ENCODE results near the gene ZNF160. TPM values are rescaled to one million over a fixed set of nuclear protein-coding genes. Genes with fewer than 3 reads are reported as not detected.

ZNF160 gene
- total and polyA plus RNA-seq, 4 experiments from 2014 or later: 19.0 to 81.1 (median 51.5) TPM

DNA sequence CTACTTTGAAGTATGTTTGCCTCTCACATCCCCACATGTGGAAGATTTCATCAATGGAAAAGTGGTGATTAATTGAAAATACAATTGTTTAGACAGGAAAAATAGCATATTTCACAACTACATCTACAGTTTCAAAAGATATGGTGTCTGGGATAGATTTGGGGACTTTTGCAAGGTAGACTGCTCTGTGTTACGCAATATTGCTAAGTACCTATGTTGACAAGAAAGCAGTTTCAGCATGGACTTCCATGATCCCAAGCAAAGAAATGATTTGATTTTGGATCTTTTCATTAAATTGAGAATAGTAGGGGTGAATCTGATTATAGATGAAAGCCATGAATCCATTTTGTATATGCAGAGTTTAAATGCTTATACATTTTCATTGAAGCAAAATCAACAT is 10.5 kb downstream of the ZNF160 start:
- H3K4me1 ChIP-seq (ENCODE audit: insufficient read depth, low read length): peaks cover 4% of the 10 kb centered on the region
- peaks cover 0 to 14% (median 3%) of the 10 kb centered on the region in 8 donors for H3K9me3 Mint-ChIP-seq
- CTCF ChIA-PET (ENCODE audit: partially characterized antibody): no interaction called here

DNA sequence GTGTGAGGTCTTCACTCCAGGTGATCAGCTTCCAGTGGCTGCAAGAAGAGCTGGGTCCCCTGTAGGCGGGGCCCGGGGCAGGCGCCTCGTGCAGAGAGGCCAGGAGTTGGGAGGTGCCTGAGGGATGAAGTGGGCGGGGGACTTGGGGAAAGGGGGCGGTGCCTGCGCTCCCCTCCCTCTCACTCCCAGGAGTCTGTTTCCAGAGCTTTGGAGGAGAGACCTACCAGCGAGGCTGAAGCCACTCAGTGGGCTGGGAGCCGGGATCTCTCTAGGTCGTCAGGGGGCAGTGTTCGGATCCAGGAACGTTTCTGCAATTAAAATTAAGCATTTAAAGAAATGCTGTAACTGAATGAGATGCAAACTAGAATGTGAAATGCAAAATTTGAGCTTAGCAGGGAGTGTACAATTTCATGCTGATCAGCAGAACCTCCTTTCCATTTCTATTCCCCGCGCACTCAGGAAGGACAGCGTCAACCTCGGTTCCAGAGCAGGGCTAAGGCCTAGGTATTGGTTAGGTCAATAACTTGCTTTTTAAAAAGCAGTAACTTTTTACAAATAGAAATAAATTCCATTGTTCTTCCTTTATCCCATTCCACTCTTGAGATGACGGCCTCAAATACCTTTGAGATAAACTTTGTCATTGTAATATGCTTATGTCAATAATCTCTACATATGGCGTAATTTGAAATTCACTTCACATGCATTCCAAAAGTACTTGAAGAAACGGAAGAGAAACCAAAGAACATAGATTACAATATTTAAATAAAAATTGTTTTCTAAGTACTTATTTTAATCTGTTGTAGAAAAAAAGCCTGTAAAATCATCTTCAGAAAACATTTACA is 11.6 kb downstream of the ZNF160 start:
- Histone ChIP-seq H3K4me1 (ENCODE audit: insufficient read depth, low read length) (no peaks in the 10 kb centered on the region), H3K36me3 (ENCODE audit: insufficient read depth, low read length) (peaks cover 41% of the 10 kb centered on the region), H3K4me3 (ENCODE audit: low read length in 2 of 2) (no peak overlapping the region), H3K27me3 (ENCODE audit: insufficient read depth, low read length) (no peaks in the 10 kb centered on the region), H3K27ac (ENCODE audit: low read depth, low read length) (no peak overlapping the region), H3K9me3 (ENCODE audit: control insufficient read depth in 1 of 2, low read length in 2 of 2) (no peaks in the 10 kb centered on the region)
- intact Hi-C loops (cut with micrococcal nuclease): no loop called here
- peaks cover 4 to 18% (median 11%) of the 10 kb centered on the region in 4 donors for H3K4me1 Mint-ChIP-seq
- DNase-seq: no peak
- H3K4me3 Mint-ChIP-seq: no peak overlapping the region
- H3K27me3 Mint-ChIP-seq: no peaks in the 10 kb centered on the region
- peaks cover 0 to 15% (median 3%) of the 10 kb centered on the region in 8 donors for H3K9me3 Mint-ChIP-seq
- CTCF ChIA-PET (ENCODE audit: partially characterized antibody): no interaction called here
- peaks cover 71 to 78% of the 10 kb centered on the region in 2 donors for H3K36me3 Mint-ChIP-seq
- POLR2A ChIA-PET (ENCODE audit: partially characterized antibody): no interaction called here
- peak overlapping the region in 1 of 7 donors; percentile 47 for H3K27ac Mint-ChIP-seq

More for the DNA sequence above, 10.5 kb downstream of the ZNF160 start:
- intact Hi-C loops (cut with micrococcal nuclease): no loop called here
- peaks cover 5 to 20% (median 13%) of the 10 kb centered on the region in 4 donors for H3K4me1 Mint-ChIP-seq
- peaks cover 69 to 76% of the 10 kb centered on the region in 2 donors for H3K36me3 Mint-ChIP-seq
- H3K27me3 ChIP-seq (ENCODE audit: insufficient read depth, low read length): no peaks in the 10 kb centered on the region
- no peak overlapping the region for H3K4me3 ChIP-seq (ENCODE audit: low read length in 2 of 2)
- no peaks in the 10 kb centered on the region for H3K27me3 Mint-ChIP-seq
- H3K27ac ChIP-seq (ENCODE audit: low read depth, low read length): no peak overlapping the region
- POLR2A ChIA-PET (ENCODE audit: partially characterized antibody): no interaction called here
- no peak overlapping the region for H3K27ac Mint-ChIP-seq
- DNase-seq: no peak
- no peak overlapping the region for H3K4me3 Mint-ChIP-seq
- H3K36me3 ChIP-seq (ENCODE audit: insufficient read depth, low read length): peaks cover 40% of the 10 kb centered on the region
- no peaks in the 10 kb centered on the region for H3K9me3 ChIP-seq (ENCODE audit: control insufficient read depth in 1 of 2, low read length in 2 of 2)

DNA sequence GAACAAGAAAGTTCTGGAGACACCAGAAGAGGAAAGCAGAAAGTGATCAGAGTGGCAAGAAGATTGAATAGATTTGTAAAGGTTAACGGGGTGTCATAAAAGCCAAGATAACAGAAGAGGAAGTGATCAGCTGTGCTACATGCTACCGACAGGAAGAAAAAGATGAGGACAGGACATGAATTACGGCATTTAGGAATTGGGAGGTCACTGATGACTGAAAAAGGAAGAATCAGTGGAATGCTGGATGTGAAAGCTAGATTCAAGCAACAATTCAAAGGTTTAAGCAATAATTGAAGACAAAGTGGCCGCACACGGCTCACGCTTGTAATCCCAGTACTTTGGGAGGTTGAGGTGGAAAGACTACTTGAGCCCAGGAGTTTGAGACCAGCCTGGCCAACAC is 15.1 kb downstream of the ZNF160 start:
- no peak for DNase-seq
- Mint-ChIP-seq H3K27me3 (no peaks in the 10 kb centered on the region), H3K36me3 (peaks cover 84 to 91% of the 10 kb centered on the region in 2 donors), H3K27ac (peak overlapping the region in 1 of 7 donors; percentile 49), H3K9me3 (peaks cover 0 to 35% (median 11%) of the 10 kb centered on the region in 8 donors), H3K4me3 (no peak overlapping the region), H3K4me1 (peaks cover 4 to 13% (median 10%) of the 10 kb centered on the region in 4 donors)
- CTCF ChIA-PET (ENCODE audit: partially characterized antibody): no interaction called here
- Histone ChIP-seq H3K9me3 (ENCODE audit: control insufficient read depth in 1 of 2, low read length in 2 of 2) (no peaks in the 10 kb centered on the region), H3K4me1 (ENCODE audit: insufficient read depth, low read length) (no peaks in the 10 kb centered on the region), H3K27ac (ENCODE audit: low read depth, low read length) (no peak overlapping the region), H3K4me3 (ENCODE audit: low read length in 2 of 2) (no peak overlapping the region), H3K27me3 (ENCODE audit: insufficient read depth, low read length) (no peaks in the 10 kb centered on the region), H3K36me3 (ENCODE audit: insufficient read depth, low read length) (peaks cover 64% of the 10 kb centered on the region)
- POLR2A ChIA-PET (ENCODE audit: partially characterized antibody): no interaction called here
- intact Hi-C loops (cut with micrococcal nuclease): no loop called here

DNA sequence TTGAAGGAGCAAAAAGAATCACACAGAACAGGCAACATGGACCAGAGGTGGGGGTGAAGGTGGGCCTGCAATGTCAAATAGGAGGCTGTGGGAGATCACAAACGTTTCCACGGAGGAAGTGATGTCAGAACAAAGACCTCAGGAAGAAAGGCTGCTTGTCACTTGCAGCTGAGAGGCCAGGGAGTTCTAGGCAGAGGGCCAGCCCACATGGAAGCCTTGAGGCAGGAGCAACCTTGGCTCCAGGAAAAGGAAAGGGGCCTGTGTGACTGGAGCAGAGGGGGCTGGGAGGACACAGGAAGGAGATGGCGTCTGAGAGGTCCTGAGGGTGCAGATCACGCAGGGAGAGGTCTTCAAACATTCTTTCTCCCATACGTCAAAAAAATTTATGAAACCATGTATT is 16.3 kb downstream of the ZNF160 start:
- no peak overlapping the region for H3K4me3 Mint-ChIP-seq
- ChIA-PET CTCF (ENCODE audit: partially characterized antibody) (no interaction called here), POLR2A (ENCODE audit: partially characterized antibody) (interaction anchor here (0.5 to 1.3 kb wide), 2 partner anchors 71 to 1085 kb away, joined by 3 read pairs; no protein-coding TSS in a partner anchor)
- Histone ChIP-seq H3K4me1 (ENCODE audit: insufficient read depth, low read length) (no peaks in the 10 kb centered on the region), H3K27me3 (ENCODE audit: insufficient read depth, low read length) (no peaks in the 10 kb centered on the region), H3K27ac (ENCODE audit: low read depth, low read length) (no peak overlapping the region), H3K9me3 (ENCODE audit: control insufficient read depth in 1 of 2, low read length in 2 of 2) (no peaks in the 10 kb centered on the region), H3K36me3 (ENCODE audit: insufficient read depth, low read length) (peaks cover 61% of the 10 kb centered on the region), H3K4me3 (ENCODE audit: low read length in 2 of 2) (no peak overlapping the region)
- H3K36me3 Mint-ChIP-seq: peaks cover 88 to 96% of the 10 kb centered on the region in 2 donors
- peak overlapping the region in 1 of 7 donors; percentile 42 for H3K27ac Mint-ChIP-seq
- no peak for DNase-seq
- intact Hi-C loops (cut with micrococcal nuclease): no loop called here
- peaks cover 4 to 13% (median 10%) of the 10 kb centered on the region in 4 donors for H3K4me1 Mint-ChIP-seq
- no peaks in the 10 kb centered on the region for H3K27me3 Mint-ChIP-seq
- peaks cover 0 to 45% (median 21%) of the 10 kb centered on the region in 8 donors for H3K9me3 Mint-ChIP-seq

DNA sequence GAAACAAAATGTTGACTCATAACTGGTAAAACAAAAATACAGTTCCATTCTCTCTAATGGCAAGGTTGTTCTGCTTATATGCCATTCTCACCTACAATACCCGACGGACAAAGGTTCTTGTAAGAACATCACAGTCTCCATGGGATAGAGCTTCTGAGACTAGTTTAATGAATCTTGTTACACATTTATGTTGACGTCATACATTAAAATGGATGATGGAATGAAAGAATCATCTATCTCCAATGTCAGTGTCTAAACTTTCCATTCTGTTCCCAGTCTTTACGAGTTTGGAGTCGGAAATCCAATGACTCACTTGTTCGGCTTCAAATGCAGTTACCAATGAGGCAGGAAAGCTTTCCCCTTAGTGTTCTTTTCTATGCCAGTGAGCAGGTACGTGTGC is 17.7 kb downstream of the ZNF160 start:
- peaks cover 50% of the 10 kb centered on the region for H3K36me3 ChIP-seq (ENCODE audit: insufficient read depth, low read length)
- no peak for DNase-seq
- ChIA-PET POLR2A (ENCODE audit: partially characterized antibody) (no interaction called here), CTCF (ENCODE audit: partially characterized antibody) (no interaction called here)
- no peak overlapping the region for H3K4me3 ChIP-seq (ENCODE audit: low read length in 2 of 2)
- peaks cover 0 to 60% (median 36%) of the 10 kb centered on the region in 8 donors for H3K9me3 Mint-ChIP-seq
- H3K36me3 Mint-ChIP-seq: peaks cover 94 to 97% of the 10 kb centered on the region in 2 donors
- intact Hi-C loops (cut with micrococcal nuclease): no loop called here
- H3K27ac ChIP-seq (ENCODE audit: low read depth, low read length): no peak overlapping the region
- H3K27me3 ChIP-seq (ENCODE audit: insufficient read depth, low read length): no peaks in the 10 kb centered on the region
- no peak overlapping the region for H3K27ac Mint-ChIP-seq
- peaks cover 0 to 2% of the 10 kb centered on the region in 2 donors for H3K9me3 ChIP-seq (ENCODE audit: control insufficient read depth in 1 of 2, low read length in 2 of 2)
- H3K4me3 Mint-ChIP-seq: no peak overlapping the region
- H3K4me1 ChIP-seq (ENCODE audit: insufficient read depth, low read length): no peaks in the 10 kb centered on the region
- H3K4me1 Mint-ChIP-seq: peaks cover 4 to 13% (median 12%) of the 10 kb centered on the region in 4 donors
- no peaks in the 10 kb centered on the region for H3K27me3 Mint-ChIP-seq

DNA sequence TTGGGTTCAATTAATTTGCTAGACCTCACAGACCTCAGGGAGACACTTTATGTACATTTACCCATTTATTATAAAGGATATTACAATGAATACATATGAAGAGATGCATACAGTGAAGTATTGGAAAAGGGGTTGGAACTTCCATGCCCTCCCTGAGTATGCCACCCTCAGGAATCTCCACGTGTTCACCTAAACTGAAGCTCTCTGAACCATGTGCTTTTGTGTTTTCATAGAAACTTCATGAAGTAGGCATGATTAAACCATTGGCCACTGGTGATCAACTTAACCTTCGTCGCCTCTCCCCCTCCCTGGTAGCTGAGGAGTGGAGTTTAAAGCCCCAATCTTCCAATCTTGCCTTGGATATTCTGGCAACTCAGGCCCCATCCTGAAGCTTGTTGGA is 20.3 kb downstream of the ZNF160 start:
- Histone ChIP-seq H3K27me3 (ENCODE audit: insufficient read depth, low read length) (no peaks in the 10 kb centered on the region), H3K4me3 (ENCODE audit: low read length in 2 of 2) (no peak overlapping the region), H3K9me3 (ENCODE audit: control insufficient read depth in 1 of 2, low read length in 2 of 2) (peaks cover 0 to 12% of the 10 kb centered on the region in 2 donors), H3K4me1 (ENCODE audit: insufficient read depth, low read length) (no peaks in the 10 kb centered on the region), H3K27ac (ENCODE audit: low read depth, low read length) (no peak overlapping the region), H3K36me3 (ENCODE audit: insufficient read depth, low read length) (peaks cover 40% of the 10 kb centered on the region)
- ChIA-PET CTCF (ENCODE audit: partially characterized antibody) (no interaction called here), POLR2A (ENCODE audit: partially characterized antibody) (no interaction called here)
- Mint-ChIP-seq H3K9me3 (peaks cover 4 to 82% (median 61%) of the 10 kb centered on the region in 8 donors), H3K36me3 (peaks cover 94 to 97% of the 10 kb centered on the region in 2 donors), H3K27me3 (no peaks in the 10 kb centered on the region), H3K27ac (no peak overlapping the region), H3K4me1 (peaks cover 5 to 14% (median 8%) of the 10 kb centered on the region in 4 donors), H3K4me3 (no peak overlapping the region)
- no peak for DNase-seq
- intact Hi-C loops (cut with micrococcal nuclease): no loop called here

DNA sequence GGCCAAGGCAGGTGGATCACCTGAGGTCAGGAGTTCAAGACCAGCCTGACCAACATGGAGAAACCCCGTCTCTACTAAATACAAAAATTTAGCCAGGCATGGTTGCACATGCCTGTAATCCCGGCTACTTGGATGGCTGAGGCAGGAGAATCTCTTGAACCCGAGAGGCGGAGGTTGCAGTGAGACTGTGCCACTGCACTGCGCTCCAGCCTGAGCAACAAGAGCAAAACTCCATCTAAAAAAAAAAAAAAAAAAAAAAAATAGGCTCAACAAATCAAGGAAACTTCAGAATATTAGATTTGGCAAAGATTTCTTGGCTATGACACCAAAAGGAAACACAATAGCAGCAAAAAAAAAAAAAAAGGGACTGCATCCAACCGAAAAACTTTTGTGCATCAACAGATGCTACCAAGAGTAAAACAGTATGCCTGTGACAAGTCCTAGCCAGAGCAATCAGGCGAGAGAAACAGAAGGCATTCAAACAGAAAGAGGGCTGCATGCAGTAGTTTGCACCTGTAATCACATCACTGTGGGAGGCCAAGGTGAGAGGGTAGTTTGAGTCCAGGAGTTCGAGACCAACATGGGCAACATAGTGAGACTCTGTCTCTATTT is 23.8 kb downstream of the ZNF160 start:
- no peak for DNase-seq
- Histone ChIP-seq H3K27ac (ENCODE audit: low read depth, low read length) (no peak overlapping the region), H3K4me1 (ENCODE audit: insufficient read depth, low read length) (no peaks in the 10 kb centered on the region), H3K27me3 (ENCODE audit: insufficient read depth, low read length) (no peaks in the 10 kb centered on the region), H3K9me3 (ENCODE audit: control insufficient read depth in 1 of 2, low read length in 2 of 2) (peaks cover 0 to 33% of the 10 kb centered on the region in 2 donors), H3K36me3 (ENCODE audit: insufficient read depth, low read length) (peaks cover 36% of the 10 kb centered on the region), H3K4me3 (ENCODE audit: low read length in 2 of 2) (no peak overlapping the region)
- Mint-ChIP-seq H3K4me1 (peaks cover 0 to 8% (median 5%) of the 10 kb centered on the region in 4 donors), H3K4me3 (peak overlapping the region in 2 of 8 donors; percentile 36 to 43), H3K9me3 (peaks cover 4 to 95% (median 86%) of the 10 kb centered on the region in 8 donors), H3K36me3 (peaks cover 92 to 98% of the 10 kb centered on the region in 2 donors), H3K27me3 (no peaks in the 10 kb centered on the region), H3K27ac (no peak overlapping the region)
- ChIA-PET POLR2A (ENCODE audit: partially characterized antibody) (no interaction called here), CTCF (ENCODE audit: partially characterized antibody) (no interaction called here)
- intact Hi-C loops (cut with micrococcal nuclease): no loop called here

Measured in CD4-positive, alpha-beta memory T cell (primary cell).